Stimulated activated CD8-positive, alpha-beta memory T cell treated with anti-CD3 and anti-CD28 coated beads, Interleukin-7, amount 100 ng/mL, for 1 hour (primary cell): ENCODE measurements around the gene PHF19.
A peak's percentile ranks its signal among the peaks of the same experiment; 100 is the strongest.

ENCODE experiments used
- DNase-seq, 2 donors: peaks; one replicate each; pipeline ENCODE4 v3.0.0-alpha.2; 2020; ENCODE audit warnings: low read depth in 2 of 2

PHF19 gene

DNA sequence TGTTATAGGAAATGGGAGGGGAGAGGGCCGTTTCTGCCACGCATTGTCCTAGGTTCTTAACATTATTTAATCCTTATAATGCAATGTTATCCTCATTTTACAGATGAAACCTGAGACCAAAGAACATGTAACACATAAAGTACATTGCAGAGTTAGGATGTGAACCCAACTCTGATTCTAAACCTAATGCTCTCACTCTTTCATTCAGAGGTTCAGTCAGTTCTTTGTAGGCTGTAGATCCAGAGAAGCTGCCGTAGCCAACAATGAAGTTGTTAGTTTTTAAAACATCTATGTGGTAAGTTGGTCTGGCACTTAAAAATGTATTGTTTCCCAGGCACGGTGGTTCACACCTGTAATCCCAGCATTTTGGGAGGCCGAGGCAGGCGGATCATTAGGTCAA, 23.8 kb downstream of the PHF19 start:
- no peak for DNase-seq

DNA sequence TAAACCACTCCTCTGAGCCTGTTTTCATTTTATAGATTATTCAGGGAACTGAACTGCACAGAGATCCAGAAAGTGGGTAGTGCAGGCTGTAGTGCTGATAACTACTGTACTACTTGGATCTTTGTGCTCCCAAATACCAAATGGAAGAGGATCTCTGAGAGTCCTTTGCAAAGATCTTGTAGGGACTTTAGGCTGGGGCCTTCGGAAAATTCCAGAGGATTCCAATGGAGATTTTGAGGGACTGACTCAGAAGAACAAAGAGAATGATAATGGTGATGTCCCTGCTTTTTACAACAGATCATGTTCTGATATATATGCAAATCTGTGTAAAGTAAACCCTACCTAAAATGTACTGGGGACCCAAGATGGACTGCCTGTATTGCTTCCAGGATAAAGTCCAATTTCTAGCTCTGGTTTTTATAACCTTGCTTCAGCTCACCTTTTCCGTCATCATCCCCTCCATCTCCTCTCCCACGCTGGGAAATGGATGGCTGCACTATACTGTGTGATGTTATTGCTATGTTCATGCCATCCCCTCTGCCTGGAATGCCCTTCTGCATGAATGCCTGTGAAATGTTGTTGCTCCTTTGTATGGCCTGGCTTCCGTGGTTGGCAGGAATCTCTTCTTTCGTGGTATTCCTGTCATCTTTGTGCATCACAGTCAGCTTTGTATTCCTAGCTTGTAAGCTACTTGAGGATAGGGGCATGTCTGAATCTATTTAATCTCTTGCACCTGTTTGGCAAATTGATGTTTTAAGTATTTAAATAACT, 24.6 kb downstream of the PHF19 start:
- no peak for DNase-seq

DNA sequence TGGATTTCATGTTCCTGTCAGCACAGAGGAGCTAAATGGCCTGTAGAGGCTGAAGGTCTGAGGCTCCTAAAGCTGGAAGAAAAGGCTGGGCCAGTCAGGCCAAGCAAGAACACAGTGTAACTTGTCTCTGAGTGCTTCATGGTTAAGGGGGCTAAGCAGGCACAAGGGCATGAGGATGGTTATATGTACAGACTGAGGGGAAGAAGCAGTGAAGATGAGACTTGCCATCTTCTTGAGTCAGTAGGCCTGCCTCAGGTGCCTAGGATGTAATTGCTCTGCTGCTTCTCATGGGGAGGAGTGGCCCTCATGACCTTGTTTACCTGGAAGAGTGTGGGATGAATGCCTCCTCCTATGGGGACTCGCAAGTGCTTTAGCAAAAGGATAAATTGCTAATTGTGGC, 25.5 kb downstream of the PHF19 start:
- no peak for DNase-seq

DNA sequence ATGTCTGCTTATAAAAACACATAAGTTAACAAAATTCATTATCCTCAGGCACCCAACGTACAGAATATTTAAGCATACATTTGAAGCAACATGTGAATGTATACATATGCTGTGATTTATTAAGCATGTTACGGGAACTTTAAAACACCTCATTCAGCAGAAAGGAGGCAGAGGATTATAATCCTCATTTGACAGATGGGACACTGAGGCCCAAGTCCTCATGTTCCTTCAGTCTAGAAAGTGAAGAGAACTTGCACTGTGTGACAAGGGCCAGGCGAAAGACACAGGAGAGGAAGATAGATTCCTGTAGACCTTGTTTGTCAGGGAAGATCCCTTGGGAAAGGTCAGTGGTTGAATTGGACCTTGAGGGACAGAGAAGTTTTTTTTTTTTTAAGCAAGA, 26.7 kb downstream of the PHF19 start:
- no peak for DNase-seq

DNA sequence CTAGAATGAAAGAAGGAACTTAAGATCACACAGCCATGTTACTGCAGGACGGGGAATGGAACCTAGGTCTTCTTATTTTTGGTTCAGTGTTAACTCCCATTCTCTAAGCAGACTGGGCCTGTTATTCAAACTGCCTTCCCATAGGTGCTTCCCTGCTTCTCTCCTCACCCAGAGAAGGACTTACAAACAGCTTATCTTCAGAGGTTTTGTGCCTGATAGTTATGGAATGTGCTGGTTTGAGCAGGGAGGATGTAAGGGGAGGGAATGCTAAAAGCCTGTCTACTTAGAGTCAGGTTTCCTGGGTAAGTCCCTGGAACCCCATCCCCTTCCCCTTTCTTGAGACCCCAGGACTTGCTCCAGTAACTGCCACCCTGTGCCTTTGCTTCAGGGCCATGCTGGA, 30.1 kb downstream of the PHF19 start:
- no peak for DNase-seq

DNA sequence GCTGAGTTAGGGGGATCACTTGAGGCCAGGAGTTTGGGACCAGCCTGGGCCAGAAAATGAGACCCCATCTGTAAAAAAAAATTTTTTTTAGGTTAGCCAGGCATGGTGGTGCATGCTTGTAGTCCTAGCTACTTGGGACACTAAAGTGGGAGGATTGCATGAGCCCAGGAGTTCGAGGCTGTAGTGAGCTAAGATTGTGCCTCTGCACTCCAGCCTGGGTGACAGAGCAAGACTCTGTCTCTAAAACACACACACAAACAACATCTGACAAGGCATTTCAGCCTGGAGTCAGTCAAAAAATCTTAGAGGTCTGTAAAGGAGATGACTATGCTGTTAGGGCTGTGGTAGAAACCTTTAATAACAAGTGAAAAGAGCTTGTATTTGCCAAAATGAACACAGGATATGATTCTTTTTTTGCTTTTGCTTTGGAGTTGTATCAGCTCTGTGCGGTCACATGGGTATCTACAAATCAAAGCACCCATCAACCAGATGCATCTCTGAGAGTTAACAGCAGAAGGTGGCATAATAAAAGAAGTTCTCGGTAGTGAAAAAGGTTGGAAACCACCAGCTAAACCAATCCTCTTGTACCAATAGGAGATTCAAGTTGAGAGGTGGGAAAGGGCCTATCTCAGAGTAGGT, 30.6 kb downstream of the PHF19 start:
- DNase-seq = no peak

DNA sequence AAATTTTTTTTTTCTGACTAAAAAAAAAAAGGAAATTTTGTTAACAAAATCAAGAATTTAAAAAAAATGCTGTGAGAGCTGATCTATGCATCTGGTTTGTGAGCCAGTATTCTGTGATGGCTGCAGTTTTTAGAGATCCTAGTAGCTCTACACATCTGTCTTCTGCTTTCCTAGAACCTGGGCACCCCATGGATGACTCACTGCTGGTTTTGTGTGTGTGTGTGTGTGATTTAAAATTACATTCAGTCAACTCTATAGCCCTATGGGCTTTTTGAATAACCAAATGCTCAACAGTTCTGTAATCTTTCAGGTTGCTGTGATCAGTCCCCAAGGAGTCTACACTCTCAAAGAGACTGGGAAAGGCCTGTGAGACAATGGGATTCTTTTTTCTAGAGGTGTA, 31.7 kb downstream of the PHF19 start:
- no peak for DNase-seq

DNA sequence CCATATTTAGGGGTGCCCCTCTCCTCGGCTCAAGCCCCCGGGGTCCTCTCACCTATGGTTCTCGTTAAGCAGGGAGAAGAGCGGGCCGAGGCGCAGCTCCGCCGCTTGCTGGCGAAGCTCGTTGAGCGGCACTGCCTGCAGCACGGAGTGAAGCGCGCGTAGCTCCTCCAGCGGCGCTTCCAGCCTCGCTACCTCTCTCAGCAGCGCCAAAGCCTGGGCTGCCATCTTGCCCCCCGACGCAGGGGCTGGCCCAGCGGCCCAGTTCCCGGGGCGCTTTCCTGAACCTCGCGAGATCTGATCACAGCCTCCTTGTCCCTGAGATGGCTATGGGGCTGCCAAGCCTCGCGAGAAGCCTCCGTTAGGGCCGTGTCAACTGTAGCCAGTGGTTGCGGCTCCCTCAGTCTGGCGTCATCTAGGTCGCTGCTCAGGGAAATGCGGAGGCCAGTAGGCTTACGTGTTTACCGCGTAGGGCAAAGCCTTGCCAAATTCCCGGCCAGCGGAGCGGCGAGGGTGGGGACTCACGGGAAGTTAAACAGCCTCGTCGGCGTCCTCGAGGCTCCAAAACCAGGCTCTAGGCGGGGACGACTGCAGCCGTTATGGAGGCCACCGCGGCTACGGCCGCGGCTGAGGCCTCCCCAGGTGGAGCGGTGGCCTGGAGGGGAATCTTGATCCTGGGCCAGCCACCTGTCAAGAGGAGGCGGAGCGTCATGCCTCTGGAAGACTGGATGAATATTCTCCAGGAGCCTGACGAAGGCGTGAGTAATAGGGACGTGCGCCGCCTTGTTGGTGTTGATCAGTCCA, 34.1 kb downstream of the PHF19 start, which contains the start of gene PSMD5:
Gene PSMD5, minus strand, starts transcription at position 238 of the 801 bp plus-strand sequence. Its CDS starts 13 bp downstream, at position 225.
- peak; percentile 85 to 86 for DNase-seq

DNA sequence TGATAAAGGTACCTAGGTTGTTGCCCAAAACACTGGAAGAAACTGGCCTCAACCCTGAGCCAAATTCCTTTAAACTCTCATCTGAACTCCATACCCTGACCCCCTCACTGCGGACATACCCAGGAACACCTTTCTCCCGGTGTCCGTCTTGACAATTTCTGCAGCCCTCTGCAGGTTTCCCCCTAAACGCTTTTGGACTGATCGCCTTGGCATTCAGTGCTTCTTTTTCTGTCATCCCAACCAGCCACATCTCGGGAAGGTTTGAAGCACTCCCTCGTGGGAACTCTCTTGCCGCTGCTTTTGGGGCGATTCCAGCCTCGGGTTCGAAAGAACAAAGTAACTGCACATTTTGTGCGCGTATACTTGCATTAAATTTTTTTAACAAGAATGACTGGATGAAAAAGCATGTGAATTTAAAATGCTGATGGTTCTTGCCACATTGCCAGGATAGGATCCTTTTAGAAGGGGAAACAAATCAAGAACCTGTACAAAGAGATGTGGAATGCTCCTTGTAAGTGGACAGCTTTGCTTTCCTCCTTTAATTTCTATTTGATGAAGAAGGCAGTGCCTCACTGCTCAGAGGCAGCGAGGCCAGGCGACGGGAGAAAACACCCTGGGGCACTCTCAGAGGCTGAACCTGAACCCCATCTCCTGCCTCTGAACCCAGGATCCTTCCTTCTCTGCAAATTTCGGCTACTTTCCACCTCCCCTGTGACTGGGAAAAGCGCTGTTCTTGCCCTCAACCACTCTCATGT, 34.9 kb downstream of the PHF19 start:
- DNase-seq = peak in 1 of 2 donors; percentile 4

DNA sequence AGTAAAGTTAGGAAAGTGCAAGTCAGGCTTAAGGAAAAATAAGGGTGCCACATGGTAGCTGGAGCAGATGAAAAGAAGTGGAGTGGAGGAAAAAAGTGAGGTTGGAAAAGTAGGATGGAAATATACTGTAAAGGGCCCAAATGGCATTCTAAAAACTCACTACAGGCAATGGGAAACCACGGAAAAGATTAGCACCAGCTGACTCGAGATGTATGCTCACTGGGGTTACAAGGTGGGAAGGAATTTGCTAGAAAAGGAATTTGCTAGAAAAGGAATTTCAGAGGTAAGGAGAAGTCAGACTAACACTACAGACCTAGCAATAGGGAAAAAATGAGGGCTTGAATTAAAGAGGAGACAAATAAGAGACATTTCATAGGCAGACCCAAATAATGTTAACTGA, 37.8 kb downstream of the PHF19 start:
- no peak for DNase-seq

DNA sequence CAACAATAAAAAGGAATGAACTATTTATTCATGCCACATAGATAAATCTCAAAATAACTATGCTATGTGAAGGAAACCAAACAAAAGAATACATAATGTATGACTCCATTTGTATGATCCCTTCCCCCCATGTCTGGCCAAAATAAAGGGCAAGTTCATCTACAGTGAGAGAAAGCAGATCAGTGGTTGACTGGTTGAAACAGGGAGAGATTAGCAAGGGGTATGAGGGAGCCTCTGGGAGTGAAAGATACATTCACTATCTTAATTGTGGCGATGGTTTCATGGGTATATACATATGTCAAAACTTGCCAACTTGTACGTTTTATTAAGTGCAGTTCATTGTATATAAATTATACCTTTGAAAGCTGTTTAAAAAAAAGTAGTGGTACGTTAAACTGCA, 39.1 kb downstream of the PHF19 start:
- no peak for DNase-seq

DNA sequence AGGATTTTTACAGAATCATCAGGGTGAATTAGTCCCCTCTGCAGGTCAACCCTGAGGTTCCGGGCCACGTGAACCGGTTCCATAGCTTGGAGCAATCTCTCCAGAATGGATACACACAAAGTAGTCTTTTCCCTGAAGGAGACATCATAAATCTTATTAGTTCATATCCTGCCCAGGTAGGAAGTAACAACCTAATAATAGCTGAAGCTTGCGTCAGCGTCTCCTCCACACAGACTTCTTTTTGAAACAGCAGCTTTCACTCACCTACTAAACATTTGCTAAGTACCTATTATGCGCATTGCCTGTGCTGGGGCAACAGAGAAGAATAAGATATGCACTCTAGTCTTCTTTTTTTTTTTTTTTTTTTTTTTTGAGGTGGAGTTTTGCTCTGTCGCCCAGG, 43.7 kb downstream of the PHF19 start:
- no peak for DNase-seq

DNA sequence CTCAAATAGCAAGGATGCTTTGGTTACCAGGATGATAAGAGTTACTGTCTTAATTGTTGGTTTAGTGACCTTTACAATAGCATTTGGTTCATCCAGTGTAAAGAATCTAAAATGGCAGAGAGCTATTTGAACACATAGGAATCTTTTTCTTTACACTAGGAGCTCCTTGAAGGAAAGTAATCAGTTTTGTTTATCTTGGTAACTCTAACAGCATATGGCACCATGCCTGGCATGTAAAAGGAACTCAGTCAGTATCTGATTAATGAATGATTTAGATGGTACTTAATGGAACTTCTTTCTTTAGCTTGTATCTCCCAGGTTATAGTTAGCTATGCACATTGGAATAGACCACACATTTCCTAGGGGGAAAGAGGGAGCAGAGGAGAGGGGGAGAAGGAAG, 44.2 kb downstream of the PHF19 start:
- DNase-seq = no peak

DNA sequence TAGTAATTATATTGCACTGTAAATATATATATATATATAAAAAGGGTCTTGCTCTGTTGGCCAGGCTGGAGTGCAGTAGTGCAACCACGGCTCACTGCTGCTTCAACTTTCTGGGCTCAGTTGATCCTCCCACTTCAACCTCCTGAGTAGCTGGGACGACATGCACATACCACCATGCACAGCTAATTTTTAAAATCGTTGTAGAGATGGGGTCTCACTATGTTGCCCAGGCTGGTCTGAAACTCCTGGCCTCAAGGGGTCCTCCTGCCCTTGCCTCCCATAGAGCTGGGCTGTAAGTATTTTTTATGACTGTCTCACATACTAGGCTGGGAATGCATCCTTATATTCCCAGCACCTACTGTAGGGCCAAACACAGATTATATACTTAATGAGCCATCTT, 46.1 kb downstream of the PHF19 start:
- no peak for DNase-seq

DNA sequence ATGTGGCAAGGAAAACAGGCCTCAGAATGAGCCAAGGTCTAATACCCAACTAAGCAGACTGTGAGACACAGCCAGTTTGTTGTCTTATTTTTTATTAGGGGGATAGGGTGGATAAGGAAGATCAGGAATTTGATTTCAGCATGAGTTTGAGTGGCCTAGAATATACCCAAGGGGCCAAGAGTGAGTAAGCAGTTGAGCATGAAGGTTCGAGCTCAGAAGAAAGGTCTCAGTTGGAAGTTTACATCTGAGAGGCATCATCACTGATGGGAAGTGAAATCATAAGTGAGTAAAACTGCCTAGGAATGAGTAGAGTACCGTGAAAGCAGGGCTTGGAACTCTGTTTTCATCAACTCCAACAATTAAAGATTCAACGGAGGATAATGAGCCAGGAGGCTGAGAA, 46.8 kb downstream of the PHF19 start:
- DNase-seq = no peak

DNA sequence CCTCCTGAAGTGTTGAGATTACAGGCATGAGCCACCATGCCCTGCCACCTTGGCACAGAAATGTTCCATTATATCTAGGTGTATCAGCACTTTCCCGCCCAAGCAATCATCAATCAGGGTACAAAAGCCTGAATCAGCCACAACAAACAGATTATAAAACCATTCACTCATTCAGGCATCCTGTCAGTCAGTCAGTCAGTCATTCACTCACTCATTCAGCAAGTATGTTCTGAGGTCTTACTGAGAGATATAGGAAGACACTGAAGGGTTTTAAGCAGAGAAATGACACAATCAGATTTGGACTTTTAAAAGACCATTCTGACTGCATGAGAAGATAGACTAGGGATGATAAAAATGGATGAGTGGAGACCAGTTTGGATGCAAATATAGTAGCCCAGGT, 47.3 kb downstream of the PHF19 start:
- no peak for DNase-seq

DNA sequence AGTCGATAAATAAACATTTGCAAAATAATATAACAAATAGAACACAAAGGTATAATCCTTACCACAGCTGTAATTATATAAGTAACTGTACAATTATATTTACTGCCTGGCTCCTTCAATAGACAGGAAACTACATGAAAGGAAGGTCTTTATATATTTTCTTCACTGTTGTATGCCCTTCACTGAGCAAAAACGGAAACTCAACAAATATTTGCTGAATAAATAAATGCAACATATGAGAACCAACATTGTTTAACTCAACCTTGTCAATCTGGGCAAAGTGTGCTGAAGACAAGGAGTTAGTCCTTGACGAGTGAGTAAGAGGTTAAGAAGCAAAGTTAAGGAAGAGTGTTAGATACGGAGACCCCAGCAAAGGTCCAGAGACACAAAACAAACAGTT, 56.9 kb downstream of the PHF19 start:
- no peak for DNase-seq

DNA sequence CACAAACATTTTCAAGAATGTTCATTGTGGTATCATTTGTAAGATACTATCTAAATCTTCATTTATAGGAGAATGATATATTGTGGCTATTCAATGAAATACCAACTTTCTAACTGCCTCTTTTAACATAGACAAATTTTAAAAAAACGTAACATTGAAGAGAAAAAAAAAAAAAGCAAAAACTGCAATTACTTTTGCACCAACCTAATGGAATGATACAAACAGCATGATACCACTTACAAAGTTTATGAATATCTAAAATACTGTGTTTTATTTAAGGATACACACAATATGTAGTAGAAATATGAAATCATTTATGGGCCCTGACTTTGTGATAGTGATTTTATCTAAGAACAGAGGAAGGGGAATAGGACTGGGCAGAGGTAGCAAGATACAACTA, 58.4 kb downstream of the PHF19 start:
- DNase-seq = no peak

DNA sequence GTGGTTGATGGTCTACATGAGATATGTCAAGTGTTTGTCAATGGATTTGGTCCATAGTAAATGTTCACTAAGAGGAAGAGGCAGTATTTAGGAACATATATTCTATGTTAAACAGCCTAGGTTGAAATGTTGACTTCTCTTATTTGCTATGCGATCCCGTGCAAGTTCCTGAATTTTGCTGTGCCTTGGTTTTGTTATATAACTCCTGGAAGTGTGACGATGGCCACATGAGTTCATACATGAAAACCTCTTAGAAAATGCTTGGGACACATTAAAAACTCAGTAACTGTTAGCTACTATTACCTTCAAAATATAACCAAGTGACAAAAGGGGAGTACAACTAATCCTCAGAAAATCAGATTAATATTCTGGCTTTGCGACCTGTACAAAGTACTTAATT, 61.9 kb downstream of the PHF19 start:
- no peak for DNase-seq

DNA sequence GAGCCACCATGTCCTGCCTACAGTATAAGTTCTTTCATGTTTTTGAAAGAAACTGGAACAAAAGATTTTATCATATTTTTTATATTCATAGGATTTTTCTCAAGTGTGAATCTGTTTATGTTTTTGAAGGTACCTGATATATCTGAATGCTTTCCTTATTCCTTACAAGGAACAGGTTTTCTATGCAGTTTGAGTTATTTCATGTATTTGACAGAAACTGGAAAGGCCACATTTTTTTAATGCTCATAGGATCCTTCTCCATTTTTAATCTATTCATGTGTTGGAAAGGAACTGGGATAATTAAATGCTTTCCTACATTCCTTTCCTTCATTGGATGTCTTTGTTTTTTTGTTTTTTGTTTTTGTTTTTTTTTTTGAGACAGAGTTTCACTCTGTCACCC, 68.1 kb downstream of the PHF19 start:
- DNase-seq = no peak

DNA sequence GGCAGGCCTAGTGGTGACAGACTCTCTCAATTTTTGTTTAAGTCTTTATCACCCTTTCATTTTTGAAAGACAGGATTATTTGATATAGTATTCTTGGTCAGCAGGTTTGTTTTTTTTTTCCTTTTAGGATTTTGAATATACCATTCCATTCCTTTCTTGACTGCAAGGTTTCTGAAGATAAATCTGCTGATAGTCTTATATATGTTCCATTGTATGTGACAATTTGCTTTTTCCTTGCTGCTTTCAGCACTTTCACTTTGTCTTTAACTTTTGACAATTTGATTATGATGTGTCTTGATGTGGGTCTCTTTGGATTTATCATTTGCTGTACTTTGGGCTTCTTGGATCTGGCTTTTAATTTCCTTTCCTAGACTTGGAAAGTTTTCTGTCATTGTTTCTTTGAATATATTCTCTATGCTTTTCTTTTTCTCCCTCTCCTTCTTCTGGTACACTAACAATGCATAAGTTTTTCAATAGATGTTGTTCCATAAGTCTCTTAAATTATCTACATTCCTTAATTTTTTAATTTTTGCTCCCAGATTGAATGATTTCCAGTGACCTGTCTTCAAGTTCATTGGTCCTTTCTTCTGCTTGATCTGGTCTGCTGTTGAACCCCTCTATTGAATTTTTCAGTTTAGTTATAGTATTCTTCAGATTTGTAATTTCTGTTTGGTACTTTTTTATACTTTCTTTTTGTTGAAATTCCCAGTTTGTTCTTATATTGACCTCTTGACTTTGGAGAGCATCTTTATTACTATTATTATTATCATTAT, 69.2 kb downstream of the PHF19 start:
- DNase-seq = no peak
